ENCODE measurements around the gene ARFGAP1.

The ARFGAP1 gene

GRCh38 chr20:63279931-63280330 is 7.3 kb downstream of the ARFGAP1 start:
- DNase-seq (ENCODE audit: low spot score), result no peak

GRCh38 chr20:63280371-63280770 is 7.8 kb downstream of the ARFGAP1 start:
- DNase-seq (ENCODE audit: low spot score), result no peak

GRCh38 chr20:63280929-63281545 is 8.4 kb downstream of the ARFGAP1 start:
- no peak for DNase-seq (ENCODE audit: low spot score)

- no peak for DNase-seq (ENCODE audit: low spot score)
These were observed 9.4 kb downstream of the ARFGAP1 start for GRCh38 chr20:63281742-63282665.

GRCh38 chr20:63282946-63283345 is 10.3 kb downstream of the ARFGAP1 start:
- no peak for DNase-seq (ENCODE audit: low spot score)

- no peak for DNase-seq (ENCODE audit: low spot score)
These were observed 10.9 kb downstream of the ARFGAP1 start for GRCh38 chr20:63283397-63284082.

GRCh38 chr20:63284083-63284440 is 11.4 kb downstream of the ARFGAP1 start:
- DNase-seq (ENCODE audit: low spot score), result no peak

GRCh38 chr20:63284544-63284949 is 11.9 kb downstream of the ARFGAP1 start:
- DNase-seq (ENCODE audit: low spot score), result no peak

- DNase-seq (ENCODE audit: low spot score), result no peak
These were observed 12.4 kb downstream of the ARFGAP1 start for GRCh38 chr20:63284981-63285524.

GRCh38 chr20:63285636-63286615 is 13.3 kb downstream of the ARFGAP1 start:
- DNase-seq (ENCODE audit: low spot score), result no peak

GRCh38 chr20:63286781-63287696 is 14.4 kb downstream of the ARFGAP1 start:
- DNase-seq (ENCODE audit: low spot score), result no peak

GRCh38 chr20:63287697-63288580 is 15.3 kb downstream of the ARFGAP1 start:
- DNase-seq (ENCODE audit: low spot score), result no peak

GRCh38 chr20:63288581-63289251 is 16.1 kb downstream of the ARFGAP1 start:
- DNase-seq (ENCODE audit: low spot score), result no peak

GRCh38 chr20:63289311-63290135 is 16.9 kb downstream of the ARFGAP1 start:
- no peak for DNase-seq (ENCODE audit: low spot score)

GRCh38 chr20:63290136-63290676 is 17.6 kb downstream of the ARFGAP1 start:
- DNase-seq (ENCODE audit: low spot score), result no peak

GRCh38 chr20:63290677-63291472 is 18.3 kb downstream of the ARFGAP1 start:
- no peak for DNase-seq (ENCODE audit: low spot score)

GRCh38 chr20:63291811-63292210 is 19.2 kb downstream of the ARFGAP1 start:
- no peak for DNase-seq (ENCODE audit: low spot score)
